DMS53 treated with DMSO at 0.1 percent for 48 hours (cell line): ENCODE measurements around the gene EYS.
A peak's percentile ranks its signal among the peaks of the same experiment; 100 is the strongest.

ENCODE experiments used
- DNase-seq: peaks from one replicate; lab custom pipeline; 2025; ENCODE audit not compliant: unreplicated experiment; lab: John Stamatoyannopoulos, UW

Gene EYS

GRCh38 chr6:64861039-64861651, 845.9 kb downstream of the EYS start:
- no peak for DNase-seq

GRCh38 chr6:64860203-64860602, 846.8 kb downstream of the EYS start:
- DNase-seq, result no peak

- no peak for DNase-seq
These were observed 856.9 kb downstream of the EYS start for GRCh38 chr6:64850121-64850520.

- DNase-seq, result no peak
These were observed 858.6 kb downstream of the EYS start for GRCh38 chr6:64848467-64848866.

GRCh38 chr6:64847396-64847795, 859.6 kb downstream of the EYS start:
- DNase-seq, result no peak

GRCh38 chr6:64838726-64839125, 868.3 kb downstream of the EYS start:
- DNase-seq, result no peak

GRCh38 chr6:64831680-64832079, 875.3 kb downstream of the EYS start:
- DNase-seq, result no peak

- peak; percentile 28 for DNase-seq
These were observed 889.5 kb downstream of the EYS start for GRCh38 chr6:64817525-64817924.

- no peak for DNase-seq
These were observed 891.3 kb downstream of the EYS start for GRCh38 chr6:64815718-64816117.

GRCh38 chr6:64812138-64812537, 894.9 kb downstream of the EYS start:
- DNase-seq, result no peak

GRCh38 chr6:64811119-64811518, 895.9 kb downstream of the EYS start:
- DNase-seq, result no peak

- no peak for DNase-seq
These were observed 899.2 kb downstream of the EYS start for GRCh38 chr6:64807785-64808184.

GRCh38 chr6:64803470-64804166, 903.4 kb downstream of the EYS start:
- no peak for DNase-seq

- no peak for DNase-seq
These were observed 914.5 kb downstream of the EYS start for GRCh38 chr6:64792534-64792933.

GRCh38 chr6:64789476-64789875, 917.5 kb downstream of the EYS start:
- no peak for DNase-seq

- no peak for DNase-seq
These were observed 920.3 kb downstream of the EYS start for GRCh38 chr6:64786736-64787135.

- DNase-seq, result no peak
These were observed 924.1 kb downstream of the EYS start for GRCh38 chr6:64782877-64783276.

- no peak for DNase-seq
These were observed 928.9 kb downstream of the EYS start for GRCh38 chr6:64777941-64778785.

GRCh38 chr6:64776359-64776758, 930.7 kb downstream of the EYS start:
- no peak for DNase-seq

GRCh38 chr6:64774881-64775280, 932.1 kb downstream of the EYS start:
- no peak for DNase-seq

GRCh38 chr6:64750910-64751309, 956.1 kb downstream of the EYS start:
- no peak for DNase-seq

GRCh38 chr6:64737418-64737817, 969.6 kb downstream of the EYS start:
- DNase-seq, result no peak
